ENCODE data around the gene IDE.

IDE gene

DNA sequence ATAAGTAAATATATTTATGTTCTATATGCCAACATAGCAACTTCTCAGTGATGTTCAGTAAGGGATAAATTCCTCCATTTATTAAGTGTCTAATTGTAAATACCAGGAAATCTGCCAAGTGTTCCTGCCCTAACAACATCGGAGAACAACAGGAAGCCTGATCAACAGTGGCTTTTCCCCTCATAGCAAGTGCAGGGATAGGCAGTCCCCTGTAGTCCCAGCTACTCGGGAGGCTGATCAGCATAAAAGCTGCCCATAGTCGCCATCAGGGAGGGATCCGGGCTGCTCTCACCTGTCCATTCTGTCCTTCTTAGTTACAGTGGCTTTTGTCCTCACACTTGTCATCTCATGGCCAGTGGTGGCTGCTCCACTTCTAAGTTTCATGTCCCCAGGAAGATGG lies 141.3 kb downstream of the IDE start (continued):
- TF ChIP-seq, protein P1, sequence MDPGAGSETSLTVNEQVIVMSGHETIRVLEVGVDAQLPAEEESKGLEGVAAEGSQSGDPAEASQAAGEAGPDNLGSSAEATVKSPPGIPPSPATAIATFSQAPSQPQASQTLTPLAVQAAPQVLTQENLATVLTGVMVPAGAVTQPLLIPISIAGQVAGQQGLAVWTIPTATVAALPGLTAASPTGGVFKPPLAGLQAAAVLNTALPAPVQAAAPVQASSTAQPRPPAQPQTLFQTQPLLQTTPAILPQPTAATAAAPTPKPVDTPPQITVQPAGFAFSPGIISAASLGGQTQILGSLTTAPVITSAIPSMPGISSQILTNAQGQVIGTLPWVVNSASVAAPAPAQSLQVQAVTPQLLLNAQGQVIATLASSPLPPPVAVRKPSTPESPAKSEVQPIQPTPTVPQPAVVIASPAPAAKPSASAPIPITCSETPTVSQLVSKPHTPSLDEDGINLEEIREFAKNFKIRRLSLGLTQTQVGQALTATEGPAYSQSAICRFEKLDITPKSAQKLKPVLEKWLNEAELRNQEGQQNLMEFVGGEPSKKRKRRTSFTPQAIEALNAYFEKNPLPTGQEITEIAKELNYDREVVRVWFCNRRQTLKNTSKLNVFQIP (CRISPR knock-in tag; IDR thresholded peaks at IDR 0.05; ENCODE audit: borderline replicate concordance, low read depth) = no peak

DNA sequence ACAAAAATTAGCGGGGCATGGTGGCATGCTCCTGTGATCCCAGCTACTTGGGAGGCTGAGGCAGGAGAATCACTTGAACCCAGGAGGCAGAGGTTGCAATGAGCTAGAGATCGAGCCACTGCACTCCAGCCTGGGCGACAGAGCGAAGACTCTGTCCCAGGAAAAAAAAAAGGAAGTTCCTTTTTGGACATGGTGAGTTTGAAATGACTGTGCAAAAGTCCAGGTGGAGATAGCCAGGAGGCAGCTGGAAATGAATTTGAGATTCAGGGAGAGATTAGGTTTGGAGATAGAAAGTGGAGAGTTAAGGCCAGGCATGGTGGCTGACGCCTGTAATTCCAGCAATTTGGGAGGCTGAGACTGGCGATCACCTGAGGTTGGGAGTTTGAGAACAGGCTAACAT lies 143.8 kb downstream of the IDE start:
- TF ChIP-seq OSR1 (CRISPR knock-in tag; IDR thresholded peaks at IDR 0.05) (no peak), RARB (CRISPR knock-in tag; IDR thresholded peaks at IDR 0.05) (no peak), ZFP30 (CRISPR knock-in tag; IDR thresholded peaks at IDR 0.05) (no peak), PPARA (CRISPR knock-in tag; IDR thresholded peaks at IDR 0.05; ENCODE audit: borderline replicate concordance) (no peak), ARNTL (CRISPR knock-in tag; IDR thresholded peaks at IDR 0.05; ENCODE audit: borderline replicate concordance, low read depth) (no peak), TCF4 (CRISPR knock-in tag; IDR thresholded peaks at IDR 0.05; ENCODE audit: borderline replicate concordance) (no peak), TOX (CRISPR knock-in tag; IDR thresholded peaks at IDR 0.05; ENCODE audit: borderline replicate concordance) (no peak), CSDC2 (CRISPR knock-in tag; IDR thresholded peaks at IDR 0.05) (no peak), ESRRG (CRISPR knock-in tag; IDR thresholded peaks at IDR 0.05) (no peak), ZFP3 (CRISPR knock-in tag; IDR thresholded peaks at IDR 0.05) (no peak), GLIS3 (CRISPR knock-in tag; IDR thresholded peaks at IDR 0.05) (no peak)
- TF ChIP-seq, protein P2, sequence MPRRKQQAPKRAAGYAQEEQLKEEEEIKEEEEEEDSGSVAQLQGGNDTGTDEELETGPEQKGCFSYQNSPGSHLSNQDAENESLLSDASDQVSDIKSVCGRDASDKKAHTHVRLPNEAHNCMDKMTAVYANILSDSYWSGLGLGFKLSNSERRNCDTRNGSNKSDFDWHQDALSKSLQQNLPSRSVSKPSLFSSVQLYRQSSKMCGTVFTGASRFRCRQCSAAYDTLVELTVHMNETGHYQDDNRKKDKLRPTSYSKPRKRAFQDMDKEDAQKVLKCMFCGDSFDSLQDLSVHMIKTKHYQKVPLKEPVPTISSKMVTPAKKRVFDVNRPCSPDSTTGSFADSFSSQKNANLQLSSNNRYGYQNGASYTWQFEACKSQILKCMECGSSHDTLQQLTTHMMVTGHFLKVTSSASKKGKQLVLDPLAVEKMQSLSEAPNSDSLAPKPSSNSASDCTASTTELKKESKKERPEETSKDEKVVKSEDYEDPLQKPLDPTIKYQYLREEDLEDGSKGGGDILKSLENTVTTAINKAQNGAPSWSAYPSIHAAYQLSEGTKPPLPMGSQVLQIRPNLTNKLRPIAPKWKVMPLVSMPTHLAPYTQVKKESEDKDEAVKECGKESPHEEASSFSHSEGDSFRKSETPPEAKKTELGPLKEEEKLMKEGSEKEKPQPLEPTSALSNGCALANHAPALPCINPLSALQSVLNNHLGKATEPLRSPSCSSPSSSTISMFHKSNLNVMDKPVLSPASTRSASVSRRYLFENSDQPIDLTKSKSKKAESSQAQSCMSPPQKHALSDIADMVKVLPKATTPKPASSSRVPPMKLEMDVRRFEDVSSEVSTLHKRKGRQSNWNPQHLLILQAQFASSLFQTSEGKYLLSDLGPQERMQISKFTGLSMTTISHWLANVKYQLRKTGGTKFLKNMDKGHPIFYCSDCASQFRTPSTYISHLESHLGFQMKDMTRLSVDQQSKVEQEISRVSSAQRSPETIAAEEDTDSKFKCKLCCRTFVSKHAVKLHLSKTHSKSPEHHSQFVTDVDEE (CRISPR knock-in tag; IDR thresholded peaks at IDR 0.05) = no peak
- TF ChIP-seq, protein P3, sequence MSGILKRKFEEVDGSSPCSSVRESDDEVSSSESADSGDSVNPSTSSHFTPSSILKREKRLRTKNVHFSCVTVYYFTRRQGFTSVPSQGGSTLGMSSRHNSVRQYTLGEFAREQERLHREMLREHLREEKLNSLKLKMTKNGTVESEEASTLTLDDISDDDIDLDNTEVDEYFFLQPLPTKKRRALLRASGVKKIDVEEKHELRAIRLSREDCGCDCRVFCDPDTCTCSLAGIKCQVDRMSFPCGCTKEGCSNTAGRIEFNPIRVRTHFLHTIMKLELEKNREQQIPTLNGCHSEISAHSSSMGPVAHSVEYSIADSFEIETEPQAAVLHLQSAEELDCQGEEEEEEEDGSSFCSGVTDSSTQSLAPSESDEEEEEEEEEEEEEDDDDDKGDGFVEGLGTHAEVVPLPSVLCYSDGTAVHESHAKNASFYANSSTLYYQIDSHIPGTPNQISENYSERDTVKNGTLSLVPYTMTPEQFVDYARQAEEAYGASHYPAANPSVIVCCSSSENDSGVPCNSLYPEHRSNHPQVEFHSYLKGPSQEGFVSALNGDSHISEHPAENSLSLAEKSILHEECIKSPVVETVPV (CRISPR knock-in tag; IDR thresholded peaks at IDR 0.05) = no peak
- TF ChIP-seq, protein P1 (CRISPR knock-in tag; IDR thresholded peaks at IDR 0.05; ENCODE audit: borderline replicate concordance, low read depth) = no peak
- ATAC-seq = no peak

DNA sequence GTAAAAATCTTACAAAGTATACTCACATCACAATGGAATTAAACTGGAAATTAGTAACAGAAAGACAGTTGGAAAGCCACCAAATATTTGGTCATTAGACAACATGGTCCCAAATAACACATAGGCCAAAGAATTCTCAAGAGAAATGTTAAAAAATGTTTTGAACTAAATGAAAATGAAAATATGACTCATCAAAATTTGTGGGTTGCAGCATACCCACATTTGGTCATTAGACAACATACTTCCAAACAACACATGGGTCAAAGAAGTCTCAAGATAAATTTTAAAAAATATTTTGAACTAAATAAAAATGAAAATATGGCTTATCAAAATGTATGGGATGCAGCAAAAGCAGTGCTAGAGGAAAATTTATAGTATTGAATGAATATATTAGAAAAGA lies 152.3 kb downstream of the IDE start:
- no peak for ATAC-seq
- TF ChIP-seq, protein P2 (CRISPR knock-in tag; IDR thresholded peaks at IDR 0.05) = no peak
- TF ChIP-seq, protein P3 (CRISPR knock-in tag; IDR thresholded peaks at IDR 0.05) = no peak
- no peak for TF ChIP-seq ZNF70 (CRISPR knock-in tag; IDR thresholded peaks at IDR 0.05)

Data from SK-N-SH treated with all-trans-retinoic acid at 6 μM for 48 hours (cell line).